ENCODE measurements around the gene CCDC122.

CCDC122 gene

DNA sequence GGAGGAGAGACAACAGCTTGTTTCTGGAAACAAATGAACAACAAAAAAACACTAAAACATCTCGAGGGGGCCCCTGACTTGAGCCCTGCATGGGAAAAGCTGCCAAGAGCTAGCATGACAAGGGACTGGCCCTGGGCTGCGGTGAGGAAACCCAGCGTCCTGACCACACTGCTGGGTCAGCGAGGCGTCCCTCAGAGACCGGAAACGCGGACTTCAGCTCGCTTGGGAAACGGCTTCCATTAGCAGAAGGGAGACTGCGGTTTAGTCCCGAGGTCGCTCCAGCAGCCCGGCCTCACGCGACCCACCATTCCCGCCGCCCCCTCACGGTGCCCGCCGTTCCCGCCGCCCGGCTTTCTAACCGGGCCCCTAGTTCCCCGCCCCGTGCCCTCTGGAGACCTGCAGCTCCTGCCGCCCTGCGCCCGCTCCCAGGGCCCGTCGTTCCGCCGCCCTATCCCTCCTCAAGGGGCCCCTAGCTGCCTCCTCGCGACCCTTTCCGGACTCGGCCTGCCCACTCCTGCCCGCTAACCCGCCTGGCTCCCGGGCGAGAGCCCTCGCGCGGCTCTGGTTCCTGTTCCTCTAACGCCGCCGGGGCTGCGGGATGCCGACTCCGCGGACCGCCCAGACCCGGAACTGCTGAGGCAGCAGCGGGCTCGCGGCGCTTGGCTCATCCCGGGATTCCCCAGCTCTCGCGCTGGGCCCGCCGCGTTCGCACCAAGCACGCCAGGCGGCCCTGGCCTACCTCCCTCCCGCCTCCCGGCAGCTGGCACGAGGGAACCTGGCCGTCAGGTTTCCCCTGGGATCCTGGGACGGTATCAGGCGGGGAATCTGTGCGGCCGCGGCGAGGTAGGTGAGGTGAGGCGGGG lies at the start of gene CCDC122:
Gene CCDC122 (minus strand): TSS at position 849 of the 863 bp plus-strand sequence. CDS start 10,364 bp downstream, outside the sequence.
- peak; percentile 56 for DNase-seq (ENCODE audit: low read depth)

DNA sequence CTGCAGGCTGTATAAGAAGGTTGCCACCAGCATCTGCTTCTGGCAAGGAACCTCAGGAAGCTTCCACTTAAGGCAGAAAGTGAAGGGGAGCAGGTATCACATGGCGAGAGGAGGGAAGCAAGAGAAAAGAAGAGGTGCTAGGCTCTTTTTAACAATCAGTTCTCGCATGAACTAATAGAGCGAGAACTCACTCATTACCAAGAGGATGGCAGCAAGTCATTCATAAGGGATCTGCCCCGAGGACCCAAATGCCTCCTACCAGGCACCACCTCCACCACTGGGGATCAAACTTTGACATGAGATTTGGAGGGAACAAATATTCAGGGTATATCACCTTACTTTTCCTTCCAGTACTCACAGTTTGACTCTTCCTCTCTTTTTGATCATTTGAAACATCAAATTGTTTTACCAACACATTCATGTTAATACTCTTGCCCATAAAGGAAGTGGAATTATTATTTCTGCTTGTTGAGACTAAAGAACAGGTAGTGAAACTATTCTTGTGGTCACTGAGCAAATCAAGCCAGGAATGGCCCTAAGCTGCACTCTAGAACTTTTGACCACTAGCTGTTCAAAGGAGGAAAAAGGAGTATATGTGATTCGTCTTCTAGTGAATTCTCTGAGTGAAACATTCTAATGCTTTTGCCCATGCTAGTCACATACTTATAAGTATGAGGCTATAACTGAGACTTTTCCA lies 45.2 kb upstream of the CCDC122 start:
- DNase-seq (ENCODE audit: low read depth): no peak

DNA sequence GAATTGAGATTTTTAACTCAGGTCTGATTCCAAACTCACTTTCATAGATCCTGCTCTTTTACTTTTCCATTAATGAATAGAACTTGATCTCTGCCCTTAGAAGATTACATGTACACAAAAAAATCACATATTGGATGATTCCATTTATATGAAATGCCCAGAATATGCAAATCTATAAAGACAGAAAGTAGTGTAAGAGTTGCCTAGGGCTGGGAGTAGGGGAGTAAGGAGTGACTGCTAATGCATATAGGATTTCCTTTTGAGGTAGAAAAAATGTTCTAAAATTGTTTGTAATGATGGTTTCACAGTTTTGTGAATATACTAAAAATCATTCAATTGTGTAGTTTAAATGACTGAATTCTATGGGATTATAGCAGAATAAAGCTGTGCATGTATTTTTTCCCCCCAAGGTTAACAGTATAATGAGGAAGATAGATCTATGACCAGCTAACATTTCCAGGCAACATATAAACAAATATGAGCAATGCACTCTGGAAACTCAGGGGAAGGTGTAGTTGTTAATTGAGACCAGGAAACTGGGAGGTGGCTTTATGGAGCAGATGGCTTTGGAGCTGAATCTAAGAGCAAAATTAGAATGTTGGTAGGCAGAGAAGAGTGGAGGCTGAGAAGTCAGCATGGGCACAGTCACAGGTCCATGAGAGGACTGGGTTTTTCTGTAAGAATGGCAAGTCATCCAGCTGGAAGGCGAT lies 41.6 kb upstream of the CCDC122 start:
- no peak for DNase-seq (ENCODE audit: low read depth)

- DNase-seq (ENCODE audit: low read depth): no peak
These were observed 39.1 kb upstream of the CCDC122 start for GRCh38 chr13:43918636-43919035.

DNA sequence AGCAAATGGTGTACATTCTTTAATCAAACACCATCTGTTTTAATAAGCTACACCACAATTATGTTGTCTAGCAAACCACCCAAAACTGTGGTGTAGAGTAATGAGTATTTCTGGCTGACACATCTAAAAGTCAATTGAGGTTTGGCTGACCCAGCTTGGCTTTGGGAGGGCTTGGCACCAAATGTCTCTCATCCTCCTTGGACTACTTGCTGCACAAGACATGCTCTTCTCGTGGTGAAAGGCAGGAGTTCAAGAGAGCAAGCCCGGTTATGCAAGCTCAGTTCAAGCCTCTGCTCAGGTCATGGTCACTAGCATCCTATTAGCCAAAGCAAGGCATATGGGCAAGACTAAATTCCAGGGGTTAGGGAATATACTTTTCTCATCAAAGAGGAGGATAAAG lies 37.3 kb upstream of the CCDC122 start:
- no peak for DNase-seq (ENCODE audit: low read depth)

DNA sequence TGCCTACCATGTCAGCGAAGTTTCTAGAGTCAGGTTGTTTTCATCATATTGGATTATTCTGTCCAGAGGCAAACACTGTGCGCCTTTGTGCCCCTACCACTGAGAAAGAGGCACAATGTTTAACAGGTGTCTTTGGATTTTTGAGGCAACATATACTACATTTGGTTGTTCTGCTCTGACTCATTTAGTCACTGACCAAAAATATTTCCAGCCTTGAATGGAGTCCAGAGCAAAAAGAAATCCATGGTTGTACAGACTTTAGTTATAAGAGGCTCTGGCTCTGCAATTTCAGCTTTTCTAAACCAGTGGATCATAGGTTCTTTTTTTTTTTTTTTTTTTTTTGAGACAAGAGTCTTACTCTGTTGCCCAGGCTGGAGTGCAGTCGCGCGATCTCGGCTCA lies 35.9 kb upstream of the CCDC122 start:
- DNase-seq (ENCODE audit: low read depth): no peak

- no peak for DNase-seq (ENCODE audit: low read depth)
These were observed 32.3 kb upstream of the CCDC122 start for GRCh38 chr13:43911871-43912270.

- no peak for DNase-seq (ENCODE audit: low read depth)
These were observed 31.7 kb upstream of the CCDC122 start for GRCh38 chr13:43911278-43911677.

GRCh38 chr13:43910856-43911255 lies 31.3 kb upstream of the CCDC122 start:
- DNase-seq (ENCODE audit: low read depth): no peak

DNA sequence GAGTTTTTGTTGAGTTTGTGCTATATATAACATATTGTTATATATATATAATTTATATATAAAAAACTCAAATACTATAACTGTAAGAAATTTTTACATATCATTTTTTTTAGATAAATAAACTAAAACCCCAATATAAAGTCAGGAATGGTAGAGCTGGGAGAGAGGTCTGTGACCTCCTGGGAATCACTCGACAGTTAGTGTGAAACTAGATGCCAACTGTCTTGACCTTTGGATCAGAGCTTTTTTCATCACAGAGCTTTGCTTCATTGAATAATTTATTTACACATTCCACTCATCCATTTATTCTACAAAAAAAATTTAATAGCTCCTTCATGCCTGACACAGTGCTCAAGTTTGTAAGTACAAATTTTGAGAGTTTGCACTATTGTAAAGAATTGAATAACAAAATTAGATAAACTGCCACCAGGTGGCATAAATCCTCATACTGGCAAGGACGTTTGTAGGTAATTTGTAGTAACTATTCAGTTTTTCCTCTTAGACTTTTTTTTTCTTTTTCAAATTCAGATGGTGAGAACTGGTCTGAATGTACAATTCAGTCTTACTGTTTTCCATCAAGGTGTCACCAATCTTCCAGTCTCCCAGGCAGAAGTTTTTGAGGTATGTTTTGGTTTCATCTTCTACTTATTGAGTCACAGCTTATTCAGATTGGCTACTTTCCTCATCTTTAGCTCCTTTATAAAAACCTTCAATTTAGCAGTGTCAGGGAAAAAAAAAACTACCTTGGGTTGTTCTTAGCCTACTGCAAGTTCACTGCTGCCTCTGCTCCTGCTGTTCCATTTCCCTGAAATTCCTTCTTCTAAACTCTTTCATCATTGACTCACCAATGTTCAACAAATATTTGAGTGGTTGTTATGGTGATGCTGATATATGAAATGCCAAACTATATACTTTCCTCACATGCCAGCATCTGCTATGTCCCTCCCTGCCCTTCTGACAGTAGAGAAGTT lies 28.9 kb upstream of the CCDC122 start:
- DNase-seq (ENCODE audit: low read depth): no peak

- no peak for DNase-seq (ENCODE audit: low read depth)
These were observed 26.0 kb upstream of the CCDC122 start for GRCh38 chr13:43905435-43906031.

DNA sequence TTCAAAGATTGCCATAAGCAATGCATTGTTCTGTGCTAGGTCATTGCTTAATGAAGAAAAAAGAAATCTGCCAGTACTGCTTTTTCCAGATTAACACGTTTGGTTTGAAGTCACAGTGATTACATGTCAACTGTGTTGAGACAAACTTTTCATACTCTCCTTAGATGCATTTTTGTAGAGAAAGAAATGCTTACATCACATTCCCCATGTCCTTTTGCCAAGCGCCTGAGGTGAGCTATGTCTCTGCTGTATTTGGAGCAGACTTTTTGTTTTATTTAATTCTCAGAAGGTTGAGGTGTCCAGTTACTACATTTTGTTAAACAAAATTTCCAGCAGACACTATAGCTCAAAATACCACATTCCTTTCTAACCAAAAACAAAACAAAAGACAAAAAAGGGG lies 16.4 kb upstream of the CCDC122 start:
- DNase-seq (ENCODE audit: low read depth): no peak

DNA sequence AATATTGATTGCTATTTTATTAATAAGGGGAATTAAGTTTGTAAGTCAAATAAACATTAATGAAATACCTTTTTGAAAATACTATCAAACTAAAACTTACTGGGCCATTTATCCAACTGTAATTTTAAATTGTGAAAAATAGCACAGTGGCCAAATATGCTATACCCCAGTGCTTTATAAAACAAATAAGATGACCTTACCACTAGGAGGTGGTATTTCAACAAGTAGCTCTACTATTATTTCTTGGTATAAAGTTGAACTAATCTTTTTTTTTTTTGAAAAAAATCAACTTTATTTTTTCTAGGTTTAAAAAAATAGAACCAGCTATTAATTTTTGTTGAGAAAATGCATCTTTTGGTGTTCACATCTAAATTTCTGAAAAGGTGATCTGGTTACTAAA lies 14.9 kb upstream of the CCDC122 start:
- DNase-seq (ENCODE audit: low read depth): no peak

GRCh38 chr13:43884222-43884621 lies 4.7 kb upstream of the CCDC122 start:
- no peak for DNase-seq (ENCODE audit: low read depth)

GRCh38 chr13:43883631-43884030 lies 4.1 kb upstream of the CCDC122 start:
- no peak for DNase-seq (ENCODE audit: low read depth)

DNA sequence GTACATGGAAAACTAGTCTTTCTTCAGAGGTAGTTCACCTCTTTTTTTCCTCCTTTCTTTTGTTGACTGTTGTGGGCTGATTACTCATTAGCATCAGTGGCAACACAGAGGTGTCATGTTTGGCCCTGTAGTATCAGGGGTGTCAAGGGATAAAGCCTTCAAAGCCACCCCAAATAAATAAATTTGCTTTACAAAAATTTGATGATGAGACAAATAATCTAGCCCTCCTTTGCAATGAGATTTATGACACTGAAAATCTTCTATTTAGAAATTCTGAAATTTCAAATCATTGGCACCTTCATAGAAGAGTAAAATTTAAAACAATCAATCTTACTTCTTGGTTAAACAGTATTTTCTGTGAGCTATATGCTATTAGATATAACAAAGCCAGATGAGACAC lies 2.0 kb upstream of the CCDC122 start:
- DNase-seq (ENCODE audit: low read depth): no peak

GRCh38 chr13:43880926-43881325 lies 1.4 kb upstream of the CCDC122 start:
- DNase-seq (ENCODE audit: low read depth): no peak

- DNase-seq (ENCODE audit: low read depth): no peak
These were observed 795 bp upstream of the CCDC122 start for GRCh38 chr13:43880214-43880855.

GRCh38 chr13:43879755-43880181 lies 228 bp upstream of the CCDC122 start, which contains the start of gene LACC1:
Gene LACC1, plus strand, starts transcription at chr13:43879904. Its CDS starts 1,082 bp downstream, at chr13:43880986.
- DNase-seq (ENCODE audit: low read depth): peak; percentile 25

GRCh38 chr13:43877766-43878165 lies 1.8 kb downstream of the CCDC122 start:
- no peak for DNase-seq (ENCODE audit: low read depth)

Data from activated T-cell treated with anti-CD3 and anti-CD28 coated beads for 1 hour (primary cell).